K562 (cell line): ENCODE measurements around the gene ZNF629. TPM values are rescaled to one million over a fixed set of nuclear protein-coding genes. Genes with fewer than 3 reads are reported as not detected.

Source experiments
- ARHGAP35 ChIP-seq: fragments of 450-650 bp; IDR thresholded peaks from 2 replicates; pipeline ENCODE4 v1.6.1; 2018; ENCODE audit not compliant: partially characterized antibody
- BMI1 ChIP-seq: fragments of 150-350 bp; IDR thresholded peaks from 2 replicates; pipeline ENCODE4 v1.6.1; 2014; ENCODE audit warnings: low read length
- CLOCK ChIP-seq: fragments of 250-450 bp; sonication (Bioruptor Pico); IDR thresholded peaks from 2 replicates; pipeline ENCODE4 v1.4.0; 2020; ENCODE audit warnings: mild to moderate bottlenecking, moderate library complexity, borderline replicate concordance
- E2F3 ChIP-seq: fragments of 250-450 bp; sonication (Bioruptor Pico); IDR thresholded peaks from 2 replicates; pipeline ENCODE4 v1.4.0; 2020; ENCODE audit warnings: mild to moderate bottlenecking
- ERF ChIP-seq: fragments of 450-650 bp; formaldehyde crosslinking; IDR thresholded peaks from 2 replicates; pipeline ENCODE4 v1.4.0; 2020; ENCODE audit warnings: mild to moderate bottlenecking, mixed read lengths
- FOXA1 ChIP-seq: fragments of 450-650 bp; IDR thresholded peaks from 2 replicates; pipeline ENCODE4 v1.6.1; 2016; ENCODE audit warnings: mild to moderate bottlenecking, borderline replicate concordance
- HMGN3 ChIP-seq: IDR thresholded peaks from 2 replicates; pipeline ENCODE4 v1.6.1; 2011; ENCODE audit warnings: borderline replicate concordance, low read depth, mild to moderate bottlenecking, mixed read lengths, low read length; ENCODE audit not compliant: insufficient read length; ENCODE audit errors: extremely low read depth
- NR2C2 ChIP-seq, 2 experiments: fragments of 200-800 bp in 1 of 2; sonication (Bioruptor generic) in 1 of 2; sonication (generic) in 1 of 2; formaldehyde crosslinking in 1 of 2; IDR thresholded peaks; 2 replicates each; pipeline versions ENCODE4 v1.6.1 to v1.8.0; 2016 to 2022; ENCODE audit warnings: mild to moderate bottlenecking in 1 of 2, missing compliant biosample characterization in 1 of 2, missing genetic modification characterization in 1 of 2, missing genetic modification reagents in 1 of 2
- PKNOX1 ChIP-seq: fragments of 450-650 bp; IDR thresholded peaks from 2 replicates; pipeline ENCODE4 v1.6.1; 2016
- POLR3A ChIP-seq: IDR thresholded peaks from 2 replicates; pipeline ENCODE4 v1.6.1; 2011; ENCODE audit warnings: borderline replicate concordance, mild to moderate bottlenecking, moderate library complexity; ENCODE audit not compliant: insufficient read length, insufficient read depth; ENCODE audit errors: extremely low read depth
- POLR3G ChIP-seq: IDR thresholded peaks from 2 replicates; pipeline ENCODE4 v1.6.1; 2011; ENCODE audit not compliant: insufficient read length, insufficient replicate concordance; ENCODE audit errors: extremely low read depth
- PTRF ChIP-seq: fragments of 450-650 bp; IDR thresholded peaks from 2 replicates; pipeline ENCODE4 v1.6.1; 2016; ENCODE audit warnings: mild to moderate bottlenecking, missing genetic modification characterization, missing compliant biosample characterization
- SP2 ChIP-seq: IDR thresholded peaks from 2 replicates; pipeline ENCODE4 v1.6.1; 2011; ENCODE audit warnings: mild to moderate bottlenecking, low read depth, low read length, moderate library complexity; ENCODE audit not compliant: poor library complexity, severe bottlenecking; ENCODE audit errors: extremely low read depth
- TAF9B ChIP-seq: fragments of 450-650 bp; IDR thresholded peaks from 2 replicates; pipeline ENCODE4 v1.6.1; 2018; ENCODE audit warnings: mild to moderate bottlenecking; ENCODE audit not compliant: partially characterized antibody
- TFAP4 ChIP-seq: sonication (generic); formaldehyde crosslinking; IDR thresholded peaks from 2 replicates; pipeline ENCODE4 v1.8.0; 2022; ENCODE audit warnings: missing genetic modification reagents, mild to moderate bottlenecking, moderate library complexity, borderline replicate concordance
- ZBTB12 ChIP-seq: fragments of 250-450 bp; sonication (Bioruptor Pico); IDR thresholded peaks from 2 replicates; pipeline ENCODE4 v1.4.0; 2020
- ZBTB9 ChIP-seq: fragments of 450-650 bp; formaldehyde crosslinking; IDR thresholded peaks from 2 replicates; pipeline ENCODE4 v1.4.0; 2020; ENCODE audit warnings: mild to moderate bottlenecking, moderate library complexity
- ZNF224 ChIP-seq: sonication (generic); formaldehyde crosslinking; IDR thresholded peaks from 2 replicates; pipeline ENCODE4 v1.8.0; 2022; ENCODE audit warnings: mild to moderate bottlenecking, missing genetic modification reagents
- polyA plus RNA-seq, 8 experiments: library from polyadenylated mRNA; depleted of rRNA in 4 of 8; stranded (reverse) in 5 of 8; unstranded in 3 of 8; fragments of >200 nt; fragmentation: Nextera tagmentation in 2 of 8; fragmentation: Illumina TruSeq in 1 of 8; extraction: Ambion mirVana in 2 of 8; extraction: Trizol in 1 of 8; gene quantifications; 2 replicates each; pipeline versions ENCODE4 v1.2.1 to v1.2.3, GENCODE V29; 2011 to 2014; ENCODE audit warnings: inconsistent platforms in 1 of 8, missing spikeins in 1 of 8
- total RNA-seq, 7 experiments: library from RNA; depleted of rRNA in 6 of 7; stranded (reverse); fragments of >200 nt in 6 of 7; fragmentation: Illumina TruSeq in 2 of 7; extraction: Trizol in 2 of 7; gene quantifications; 2 replicates each; pipeline versions ENCODE4 v1.2.1 to v1.2.3, GENCODE V29; 2011 to 2021; ENCODE audit warnings: low replicate concordance in 1 of 7

Gene ZNF629
- total and polyA plus RNA-seq, 9 of the 15 experiments (the other 6 are each of a cell fraction or from before 2014, with no cell fraction given), result 0.44 to 18.8 (median 7.4) TPM

- TF ChIP-seq CLOCK (CRISPR knock-in tag) (no peak), SP2 (no peak), PKNOX1 (peak; percentile 87), BMI1 (peak; percentile 63), HMGN3 (peak; percentile 22), POLR3G (no peak), TFAP4 (peak; percentile 69), ARHGAP35 (no peak), ZNF224 (CRISPR knock-in tag) (0 out of 2 replicates have a peak, but pooled peaks have one; percentile 1), ZBTB9 (CRISPR knock-in tag) (0 out of 2 replicates have a peak, but pooled peaks have one; percentile 48), FOXA1 (no peak), POLR3A (no peak), E2F3 (CRISPR knock-in tag) (0 out of 2 replicates have a peak, but pooled peaks have one; percentile 40), PTRF (tag) (no peak), TAF9B (peak; percentile 91), ERF (0 out of 2 replicates have a peak, but pooled peaks have one; percentile 85), NR2C2 (CRISPR knock-in tag; IDR thresholded peaks at IDR 0.05) (peak; percentile 21; the same call in 1 of the 2 replicates), NR2C2 (tag; IDR thresholded peaks at IDR 0.05) (no peak; the same call in 1 of the 2 replicates), ZBTB12 (CRISPR knock-in tag) (peak; percentile 79)
Observed at GRCh38 chr16:30761928-30762902, 24.8 kb downstream of the ZNF629 start, which contains the start of the genes CFAP119 and RNF40 (continued).
